Testis (tissue), 2 donors: ENCODE data around the gene RCOR1.

Source experiments
- CTCF ChIP-seq, 3 experiments: fragments of 450-650 bp in 2 of 3; fragments of 200-600 bp in 1 of 3; sonication (generic) in 1 of 3; IDR thresholded peaks; one replicate each; pipeline ENCODE4 v1.5.1; 2016 to 2019; ENCODE audit warnings: antibody characterized with exemption in 3 of 3, mild to moderate bottlenecking in 2 of 3, moderate library complexity in 1 of 3
- POLR2A ChIP-seq: fragments of 450-650 bp; IDR thresholded peaks from one replicate; pipeline ENCODE4 v1.6.1; 2017; ENCODE audit warnings: antibody characterized with exemption, mild to moderate bottlenecking, moderate library complexity

- TF ChIP-seq CTCF (IDR thresholded peaks at IDR 0.05) (no peak), POLR2A (no peak)
Measured at GRCh38 chr14:102665621-102666020, 73.2 kb downstream of the RCOR1 start.
